IPS-18a (cell line): ENCODE data around the gene SUSD6.

Experiments used
- H3K27ac ChIP-seq: one replicate; pipeline ENCODE4 v1.5.1; 2013; ENCODE audit warnings: low read length
- H3K27me3 ChIP-seq: one replicate; pipeline ENCODE4 v1.6.1; 2013; ENCODE audit warnings: mild to moderate bottlenecking, low read length; ENCODE audit not compliant: control insufficient read depth, insufficient read depth
- H3K36me3 ChIP-seq: one replicate; pipeline ENCODE4 v1.6.1; 2013; ENCODE audit warnings: low read depth, low read length; ENCODE audit not compliant: control insufficient read depth
- H3K4me1 ChIP-seq: one replicate; pipeline ENCODE4 v1.6.1; 2013; ENCODE audit warnings: low read depth, low read length; ENCODE audit not compliant: control insufficient read depth
- H3K4me3 ChIP-seq: one replicate; pipeline ENCODE4 v1.5.1; 2013; ENCODE audit warnings: low read length
- H3K9ac ChIP-seq: one replicate; pipeline ENCODE4 v1.6.1; 2013; ENCODE audit warnings: mild to moderate bottlenecking, low read length, moderate library complexity
- H3K9me3 ChIP-seq: one replicate; pipeline ENCODE4 v1.6.1; 2013; ENCODE audit warnings: low read depth, low read length; ENCODE audit not compliant: control insufficient read depth

Gene SUSD6

DNA sequence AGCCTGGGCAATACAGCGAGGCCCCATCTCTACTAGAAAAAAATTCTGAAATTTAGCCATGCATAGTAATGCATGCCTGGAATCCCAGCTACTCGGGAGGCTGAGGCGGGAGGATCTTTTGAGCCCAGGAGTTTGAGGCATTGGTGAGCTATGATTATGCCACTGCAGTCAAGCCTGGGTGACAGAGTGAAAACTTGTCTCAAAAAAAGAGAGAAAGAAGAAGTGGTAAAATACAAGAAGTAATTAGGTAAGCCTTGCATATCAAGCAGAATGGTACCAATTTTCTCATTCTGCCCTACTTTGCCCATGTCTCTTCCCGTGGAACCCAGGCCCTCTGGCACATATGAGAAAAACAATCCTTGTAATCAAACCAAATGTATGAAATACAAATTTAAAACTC, 70.7 kb downstream of the SUSD6 start:
- H3K36me3 ChIP-seq, result no peaks in the 10 kb centered on the region
- H3K9ac ChIP-seq, result no peak overlapping the region
- no peaks in the 10 kb centered on the region for H3K27me3 ChIP-seq
- H3K4me1 ChIP-seq, result no peaks in the 10 kb centered on the region
- H3K4me3 ChIP-seq, result no peak overlapping the region
- no peak overlapping the region for H3K27ac ChIP-seq
- H3K9me3 ChIP-seq, result no peaks in the 10 kb centered on the region

DNA sequence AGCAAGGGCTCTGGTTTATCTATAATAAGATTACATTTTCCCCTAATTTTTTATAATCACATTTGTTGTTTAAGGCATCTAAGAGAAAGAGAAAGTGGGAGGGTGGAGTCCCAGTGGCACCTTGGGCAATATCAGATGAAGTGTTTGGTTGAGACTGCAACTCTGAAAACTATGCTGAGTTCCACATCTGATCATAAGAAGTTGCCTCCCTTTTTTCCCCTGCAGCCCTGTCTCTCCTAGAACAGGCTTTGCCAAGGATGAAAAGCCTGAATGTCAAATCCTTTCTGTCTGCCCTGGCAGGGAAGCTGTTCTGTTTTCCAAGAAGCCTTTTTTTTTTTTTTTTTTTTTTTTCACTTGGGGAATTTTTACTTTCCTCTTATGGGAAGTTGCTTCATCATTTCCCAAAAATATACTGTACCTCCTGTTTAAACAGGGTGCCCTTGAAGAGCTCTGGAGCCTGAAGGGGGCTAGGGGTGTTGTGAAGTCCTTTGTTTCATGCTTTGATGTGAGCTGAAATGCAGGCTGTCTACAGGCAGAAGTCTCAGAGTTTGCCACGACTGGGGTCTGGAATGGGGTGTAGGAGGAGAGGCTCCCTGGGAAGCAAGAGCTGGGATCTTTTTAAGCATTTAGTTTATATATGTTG, 71.3 kb downstream of the SUSD6 start:
- H3K4me3 ChIP-seq, result no peak overlapping the region
- no peak overlapping the region for H3K27ac ChIP-seq
- H3K27me3 ChIP-seq, result no peaks in the 10 kb centered on the region
- H3K9ac ChIP-seq, result no peak overlapping the region
- no peaks in the 10 kb centered on the region for H3K36me3 ChIP-seq
- no peaks in the 10 kb centered on the region for H3K9me3 ChIP-seq
- no peaks in the 10 kb centered on the region for H3K4me1 ChIP-seq

DNA sequence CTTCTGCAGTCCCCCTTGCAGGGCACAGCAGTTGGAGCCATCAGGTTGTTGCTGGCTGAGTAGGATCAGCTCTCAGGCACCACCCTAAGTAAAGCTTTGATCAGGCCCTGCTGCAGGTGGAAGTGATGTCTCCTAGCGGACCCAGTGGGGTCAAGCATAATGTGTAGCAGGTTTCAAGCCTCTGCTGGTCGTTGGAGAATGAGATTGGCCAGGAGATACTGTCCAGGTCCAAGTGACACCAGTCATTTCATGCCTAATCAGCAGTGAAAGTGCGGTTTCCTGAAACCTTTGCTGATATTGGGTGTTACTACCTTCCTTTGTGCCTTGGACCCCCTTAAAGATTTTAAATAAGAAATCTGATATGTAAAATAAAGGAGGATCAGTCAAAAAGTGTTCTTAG, 72.6 kb downstream of the SUSD6 start:
- H3K9me3 ChIP-seq, result no peaks in the 10 kb centered on the region
- no peaks in the 10 kb centered on the region for H3K27me3 ChIP-seq
- no peaks in the 10 kb centered on the region for H3K36me3 ChIP-seq
- H3K27ac ChIP-seq, result no peak overlapping the region
- no peak overlapping the region for H3K9ac ChIP-seq
- H3K4me1 ChIP-seq, result no peaks in the 10 kb centered on the region
- no peak overlapping the region for H3K4me3 ChIP-seq

DNA sequence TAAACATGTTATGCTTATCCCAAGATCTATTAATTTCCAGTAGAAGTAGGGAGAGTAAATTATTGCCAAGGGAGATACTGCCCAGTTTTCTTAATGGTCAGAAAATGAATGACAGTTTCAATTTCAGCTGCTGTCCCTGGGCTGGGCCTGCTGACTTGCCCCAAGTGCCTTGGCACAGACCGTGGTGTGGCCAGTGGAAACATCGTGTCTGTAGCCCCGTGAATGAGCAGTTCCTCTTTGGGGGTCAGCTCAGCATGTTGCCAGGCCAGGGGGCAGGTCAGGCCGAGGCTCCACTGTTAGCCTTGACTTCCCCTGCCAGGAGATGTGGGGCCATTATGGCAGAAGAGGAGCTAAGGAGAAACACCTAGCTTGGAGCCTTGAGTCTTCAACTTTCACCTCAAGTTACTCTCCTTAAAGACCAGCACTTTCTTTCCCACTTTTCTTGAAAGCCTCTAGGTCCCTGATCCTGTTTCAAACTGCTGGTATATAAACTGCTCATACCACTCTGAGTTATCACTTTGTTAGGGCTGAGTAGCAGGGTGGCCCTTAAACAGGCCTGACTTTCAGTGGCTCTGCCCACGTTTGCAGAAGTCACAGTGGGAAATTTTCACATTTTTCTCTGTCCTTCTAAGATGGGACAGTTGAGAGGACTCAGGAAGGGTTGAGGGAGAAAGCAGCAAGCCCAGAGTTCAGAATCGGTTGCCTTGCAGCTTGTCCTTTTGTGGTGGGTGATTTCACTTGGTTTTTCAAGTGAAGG, 73.2 kb downstream of the SUSD6 start:
- Histone ChIP-seq H3K4me1 (no peaks in the 10 kb centered on the region), H3K9ac (no peak overlapping the region), H3K27ac (no peak overlapping the region)

DNA sequence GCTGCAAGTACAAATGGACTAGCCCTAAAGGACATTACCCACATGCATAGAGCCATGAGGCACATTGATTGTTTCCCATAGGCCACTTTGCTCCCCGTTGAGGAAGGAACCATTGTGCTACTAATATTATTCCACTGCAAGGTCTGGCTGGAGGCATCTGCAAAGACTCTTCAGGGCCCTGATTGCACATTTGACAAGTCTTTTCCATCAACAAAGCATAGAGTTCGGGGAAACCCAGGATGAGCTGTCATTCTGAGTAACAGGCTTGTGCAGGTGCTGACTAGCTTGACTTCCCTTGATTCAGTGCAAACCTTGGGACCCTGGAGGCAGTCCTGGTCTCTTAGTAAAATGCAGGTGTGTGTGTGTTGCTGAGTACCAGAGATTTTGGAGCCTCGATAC, 73.8 kb downstream of the SUSD6 start:
- no peaks in the 10 kb centered on the region for H3K27me3 ChIP-seq
- no peaks in the 10 kb centered on the region for H3K9me3 ChIP-seq
- H3K9ac ChIP-seq, result no peak overlapping the region
- H3K27ac ChIP-seq, result no peak overlapping the region
- no peaks in the 10 kb centered on the region for H3K4me1 ChIP-seq
- H3K36me3 ChIP-seq, result no peaks in the 10 kb centered on the region
- no peak overlapping the region for H3K4me3 ChIP-seq

More for the DNA sequence above, 73.2 kb downstream of the SUSD6 start:
- Histone ChIP-seq H3K4me3 (no peak overlapping the region), H3K9me3 (no peaks in the 10 kb centered on the region), H3K36me3 (no peaks in the 10 kb centered on the region), H3K27me3 (no peaks in the 10 kb centered on the region)

DNA sequence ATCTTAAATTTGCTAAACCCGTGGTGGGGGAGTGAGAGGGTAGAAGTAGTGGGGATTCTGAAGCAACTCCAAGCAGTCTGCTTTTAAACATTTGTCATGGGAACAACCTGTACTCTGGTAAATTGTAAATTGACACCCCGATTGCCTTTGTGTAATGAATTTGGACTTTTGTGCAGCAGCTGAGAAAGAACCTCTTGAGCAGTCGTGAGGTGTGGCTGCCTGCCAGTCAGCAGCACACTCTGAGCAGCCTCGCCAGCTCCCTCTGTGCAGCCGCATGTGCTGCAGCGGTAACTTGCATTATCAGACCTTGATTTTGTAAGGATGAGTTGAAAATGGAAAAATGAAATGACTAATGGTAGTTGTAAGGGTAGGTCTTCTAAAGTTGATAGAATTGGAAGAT, 74.3 kb downstream of the SUSD6 start:
- Histone ChIP-seq H3K27ac (no peak overlapping the region), H3K4me1 (no peaks in the 10 kb centered on the region), H3K9ac (no peak overlapping the region), H3K36me3 (no peaks in the 10 kb centered on the region), H3K9me3 (no peaks in the 10 kb centered on the region), H3K27me3 (no peaks in the 10 kb centered on the region), H3K4me3 (no peak overlapping the region)

DNA sequence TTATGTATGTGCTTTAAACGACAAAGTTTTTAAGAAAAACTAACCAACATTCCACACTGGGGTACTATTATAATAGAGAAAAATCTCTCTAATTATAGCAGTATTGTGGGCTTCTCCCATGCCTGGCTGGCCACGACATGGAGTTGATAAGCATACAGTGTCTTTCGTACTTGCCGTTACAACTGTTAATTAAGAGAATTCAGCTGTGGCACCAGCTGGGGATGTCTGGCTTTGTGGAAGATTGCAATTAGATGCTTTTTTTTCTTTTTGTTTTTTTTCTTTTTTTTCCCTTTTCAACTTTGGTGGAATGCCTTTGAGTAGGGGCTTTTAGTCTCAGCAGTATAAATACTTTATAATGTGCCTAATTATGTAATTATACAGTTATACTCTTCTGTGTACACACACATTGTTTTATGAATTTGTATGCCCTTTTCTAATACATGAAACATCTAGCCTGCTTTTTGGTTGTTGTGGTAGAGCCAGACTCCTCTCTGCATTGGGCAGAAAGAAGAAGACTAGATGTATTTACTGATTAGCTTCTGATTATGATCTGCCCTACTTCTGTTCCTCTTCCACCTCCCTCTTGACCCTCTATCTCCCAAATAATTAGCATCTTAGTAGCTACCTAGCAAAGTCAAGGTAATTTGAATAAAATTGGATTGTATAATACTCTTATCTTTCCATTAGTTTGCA, 76.4 kb downstream of the SUSD6 start:
- H3K36me3 ChIP-seq, result no peaks in the 10 kb centered on the region
- H3K4me1 ChIP-seq, result no peaks in the 10 kb centered on the region
- no peaks in the 10 kb centered on the region for H3K9me3 ChIP-seq
- no peak overlapping the region for H3K27ac ChIP-seq
- H3K4me3 ChIP-seq, result no peak overlapping the region
- no peak overlapping the region for H3K9ac ChIP-seq
- H3K27me3 ChIP-seq, result no peaks in the 10 kb centered on the region

DNA sequence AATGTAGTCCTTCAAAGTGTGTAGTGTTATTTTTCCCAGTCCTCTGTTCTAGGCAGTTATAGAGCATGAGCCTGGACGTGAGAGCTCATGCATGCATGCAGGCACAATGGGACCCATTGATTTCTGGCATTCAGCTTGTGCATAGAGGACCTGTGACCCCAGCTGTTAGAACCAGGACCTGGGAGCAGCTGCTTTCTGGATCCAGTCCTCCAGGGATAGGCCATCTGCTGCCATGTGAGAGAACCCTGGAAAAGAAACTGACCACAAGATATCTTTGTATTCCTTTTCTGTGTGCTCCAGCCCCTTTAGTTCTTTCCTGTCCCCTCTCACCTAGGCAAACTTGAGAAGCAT, 76.9 kb downstream of the SUSD6 start:
- H3K36me3 ChIP-seq, result no peaks in the 10 kb centered on the region
- H3K4me3 ChIP-seq, result no peak overlapping the region
- no peaks in the 10 kb centered on the region for H3K4me1 ChIP-seq
- H3K9ac ChIP-seq, result no peak overlapping the region
- no peaks in the 10 kb centered on the region for H3K27me3 ChIP-seq
- no peaks in the 10 kb centered on the region for H3K9me3 ChIP-seq
- no peak overlapping the region for H3K27ac ChIP-seq

DNA sequence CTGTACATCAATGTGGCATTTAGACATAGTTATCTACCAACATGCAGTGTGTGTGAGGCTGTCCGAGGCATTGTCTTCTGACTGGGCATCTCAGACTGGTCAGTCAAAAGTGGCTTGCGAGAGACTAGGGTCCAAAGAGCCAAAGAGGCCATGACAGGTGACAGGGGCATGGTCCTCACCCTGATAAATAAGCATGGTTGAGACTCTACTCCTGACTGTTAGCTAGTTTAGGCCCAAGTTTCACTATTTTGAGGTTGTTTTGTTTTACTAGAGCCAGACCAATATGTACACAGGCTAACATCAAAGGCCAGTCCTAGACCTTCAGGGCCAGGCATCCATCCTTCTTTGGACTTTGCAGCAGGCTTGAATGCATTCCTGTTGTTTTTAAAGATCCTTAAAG, 78.6 kb downstream of the SUSD6 start:
- no peaks in the 10 kb centered on the region for H3K9me3 ChIP-seq
- H3K4me1 ChIP-seq, result peaks cover 6% of the 10 kb centered on the region
- no peak overlapping the region for H3K27ac ChIP-seq
- no peaks in the 10 kb centered on the region for H3K27me3 ChIP-seq
- no peak overlapping the region for H3K9ac ChIP-seq
- no peaks in the 10 kb centered on the region for H3K36me3 ChIP-seq
- H3K4me3 ChIP-seq, result no peak overlapping the region

DNA sequence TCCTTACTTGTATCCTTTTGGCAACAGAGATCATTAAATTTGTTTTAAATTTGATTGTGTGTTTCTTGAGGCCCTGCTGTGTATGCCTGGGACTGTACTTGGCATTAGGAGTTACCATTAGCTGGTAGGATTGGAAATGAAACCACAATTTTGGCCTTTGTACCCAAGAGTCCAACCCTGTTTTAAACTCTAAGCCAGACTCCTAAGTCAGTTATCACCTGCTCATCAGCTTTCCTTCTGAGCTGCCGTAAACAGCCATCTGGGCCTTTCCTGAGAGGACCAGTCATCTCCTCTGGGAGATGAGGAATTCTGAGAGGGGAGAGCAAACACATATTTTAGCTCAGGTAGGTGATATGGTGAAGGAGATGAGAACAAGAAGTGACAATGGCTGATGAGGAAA, 81.2 kb downstream of the SUSD6 start:
- no peak overlapping the region for H3K4me3 ChIP-seq
- H3K9ac ChIP-seq, result no peak overlapping the region
- H3K4me1 ChIP-seq, result peaks cover 22% of the 10 kb centered on the region
- no peaks in the 10 kb centered on the region for H3K9me3 ChIP-seq
- H3K27ac ChIP-seq, result no peak overlapping the region
- no peaks in the 10 kb centered on the region for H3K36me3 ChIP-seq
- H3K27me3 ChIP-seq, result no peaks in the 10 kb centered on the region

DNA sequence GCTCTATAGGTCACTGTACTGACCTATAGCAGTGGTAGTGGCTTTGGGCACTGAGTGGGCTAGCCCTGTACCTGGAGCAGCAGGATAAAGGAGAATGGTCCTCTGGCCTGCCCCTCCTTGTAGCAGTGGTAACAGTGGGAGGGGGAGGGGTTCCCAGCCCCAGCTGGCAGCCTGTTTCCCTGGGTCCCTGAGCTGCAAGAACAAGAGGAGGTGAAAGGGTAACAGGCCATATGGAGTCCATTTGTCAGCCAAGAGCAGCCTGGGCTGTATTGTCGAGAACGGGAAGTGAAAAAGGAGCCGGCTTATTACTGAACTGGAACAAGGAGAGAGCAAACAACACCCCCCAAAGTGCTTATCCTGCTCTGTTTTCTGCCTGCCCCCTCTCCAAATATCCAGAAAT, 81.7 kb downstream of the SUSD6 start:
- Histone ChIP-seq H3K4me3 (no peak overlapping the region), H3K36me3 (no peaks in the 10 kb centered on the region), H3K9me3 (no peaks in the 10 kb centered on the region), H3K27me3 (no peaks in the 10 kb centered on the region), H3K27ac (no peak overlapping the region), H3K4me1 (peaks cover 22% of the 10 kb centered on the region), H3K9ac (no peak overlapping the region)
